ENCODE measurements around the gene TNFSF13B. TPM values are rescaled to one million over a fixed set of nuclear protein-coding genes. Genes with fewer than 3 reads are reported as not detected.

The TNFSF13B gene
- total RNA-seq, 1 donor = 36.6 TPM

DNA sequence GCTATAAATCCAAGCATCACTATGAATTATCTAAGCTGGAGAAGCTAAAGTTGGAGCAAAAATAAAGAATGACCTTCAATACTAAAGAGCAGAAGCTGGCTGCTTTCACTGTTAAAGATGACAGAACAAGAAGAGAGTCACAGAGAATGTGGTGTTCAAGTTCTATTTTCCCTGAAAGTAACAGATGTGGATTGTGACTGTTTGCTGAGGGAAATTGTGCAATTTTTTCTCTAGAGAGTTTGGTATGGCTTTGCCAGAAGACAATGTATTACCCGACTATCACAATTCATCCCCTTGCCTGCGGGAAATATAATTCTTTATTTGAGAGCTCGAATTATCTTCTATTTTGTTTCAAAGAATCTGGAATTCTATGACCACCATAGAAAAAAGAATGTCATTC is 83.1 kb downstream of the TNFSF13B start:
- Histone ChIP-seq H3K4me3 (ENCODE audit: low read length) (no peak overlapping the region), H3K4me1 (ENCODE audit: insufficient read depth, low read length) (no peaks in the 10 kb centered on the region), H3K27me3 (ENCODE audit: insufficient read depth, low read length) (no peaks in the 10 kb centered on the region), H3K9me3 (ENCODE audit: low read depth, low read length) (no peaks in the 10 kb centered on the region)

DNA sequence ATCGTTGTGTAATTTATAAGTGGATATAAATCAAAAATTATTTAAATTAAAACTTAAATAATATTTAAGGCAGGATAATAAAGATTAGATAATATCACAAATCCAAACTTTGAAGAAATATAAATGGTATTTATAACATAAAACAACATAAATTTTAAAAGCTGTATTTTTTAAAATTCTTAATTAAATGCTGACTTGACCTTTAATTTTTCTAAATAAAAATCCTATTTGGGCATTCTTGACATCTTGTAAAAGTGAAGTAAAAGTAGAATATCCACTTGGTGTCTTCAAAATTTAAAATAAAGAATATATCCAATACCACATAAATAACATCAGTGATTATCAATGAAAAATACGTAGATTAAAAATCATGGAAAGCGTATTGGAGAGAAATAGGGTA is 87.7 kb downstream of the TNFSF13B start:
- Histone ChIP-seq H3K4me1 (ENCODE audit: insufficient read depth, low read length) (no peaks in the 10 kb centered on the region), H3K9me3 (ENCODE audit: low read depth, low read length) (no peaks in the 10 kb centered on the region), H3K27me3 (ENCODE audit: insufficient read depth, low read length) (no peaks in the 10 kb centered on the region), H3K4me3 (ENCODE audit: low read length) (no peak overlapping the region)

Other genes starting within 250 kb of the TNFSF13B start
- 5.4 TPM for gene LIG4, start 54.2 kb upstream of the TNFSF13B start, total RNA-seq
- gene ABHD13, start 51.3 kb upstream of the TNFSF13B start, total RNA-seq = 28.5 TPM

Data from mononuclear cell (primary cell).